HG03066 (cell line): Measurements from ENCODE around the gene OVOL1.

Experiments used
- ATAC-seq: cut with Tn5 transposase; IDR thresholded peaks from one replicate; pipeline ENCODE4 v1.9.1; 2021; ENCODE audit warnings: low read depth; ENCODE audit not compliant: unreplicated experiment

OVOL1 gene

DNA sequence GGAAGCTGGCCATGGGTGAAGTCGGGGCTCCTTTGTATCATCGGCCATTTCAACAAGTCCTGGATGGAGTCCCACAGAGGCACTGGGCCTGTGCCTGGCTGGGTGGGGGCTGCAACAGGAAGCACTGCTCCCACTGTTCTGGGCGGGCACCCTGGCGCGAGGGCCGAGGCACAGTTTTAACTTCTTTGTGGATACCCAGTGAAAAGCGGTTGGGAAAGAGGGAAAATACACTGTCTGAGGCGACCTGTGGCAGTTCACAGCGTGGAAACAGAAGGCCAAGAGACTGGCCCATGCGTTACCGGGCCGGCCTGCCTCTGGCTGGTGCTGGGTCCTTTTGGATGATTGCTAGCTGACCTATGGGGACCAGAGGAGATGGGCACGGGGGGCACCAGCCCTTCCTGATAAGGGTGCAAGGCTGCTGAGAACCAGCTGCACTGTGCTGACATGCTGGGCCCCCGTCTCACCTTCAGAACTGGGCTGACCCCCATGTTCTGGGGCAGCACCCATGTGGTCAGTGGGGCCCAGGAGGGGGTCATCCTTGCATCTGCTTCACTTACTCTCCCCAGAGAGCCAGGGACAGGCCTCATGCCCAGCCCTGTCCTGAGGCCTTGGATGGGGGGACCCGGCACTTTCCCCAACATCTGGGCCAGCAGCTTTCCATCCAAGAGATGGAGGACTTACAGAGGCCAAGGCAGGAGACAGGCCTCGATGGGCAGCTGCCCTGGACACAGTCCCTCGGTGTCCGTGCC is 4.2 kb downstream of the OVOL1 start:
- no peak for ATAC-seq

DNA sequence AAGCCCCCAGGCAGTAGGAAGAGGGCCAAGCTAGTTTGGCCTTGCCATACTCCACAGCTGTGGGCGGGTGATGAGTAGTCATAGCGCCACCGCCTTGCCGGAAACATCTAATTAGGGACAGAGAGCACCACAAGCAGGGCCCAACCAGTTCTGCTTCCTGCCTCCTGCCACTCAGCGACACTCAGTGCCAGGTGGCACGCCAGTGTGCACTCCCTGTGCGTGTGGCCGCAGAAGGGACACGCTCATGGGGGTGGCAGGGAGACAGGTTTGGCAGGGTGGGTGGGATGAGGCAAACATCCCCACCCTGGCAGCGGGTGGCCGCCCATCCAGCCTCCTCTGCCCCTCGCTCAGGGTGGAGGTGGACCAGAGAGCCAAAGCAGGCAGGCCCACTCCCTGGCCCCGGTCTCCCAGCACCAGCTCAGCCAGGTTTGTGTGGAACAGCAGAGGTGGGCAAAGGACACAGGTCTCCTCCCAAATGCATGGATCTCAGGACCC is 4.9 kb downstream of the OVOL1 start:
- no peak for ATAC-seq

DNA sequence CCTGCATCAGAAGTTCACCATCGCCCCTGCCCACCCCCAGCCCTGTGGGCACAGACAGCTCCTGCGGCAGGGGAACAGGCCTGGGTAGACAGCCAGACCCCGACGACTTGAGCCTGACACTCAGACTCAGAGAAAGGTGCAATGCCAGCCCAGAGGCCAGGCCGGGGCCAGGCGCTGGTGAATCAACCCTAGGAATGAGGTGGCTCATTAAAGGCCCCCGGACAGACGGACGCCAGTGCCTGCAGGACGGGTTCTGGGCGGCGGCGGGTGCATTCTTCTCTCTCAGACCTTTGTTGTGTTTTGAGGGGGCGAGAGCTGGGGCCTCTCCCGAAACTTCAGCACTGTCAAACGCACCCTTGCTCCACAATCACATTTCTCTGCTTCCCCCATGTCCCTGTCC is 5.6 kb downstream of the OVOL1 start:
- no peak for ATAC-seq

DNA sequence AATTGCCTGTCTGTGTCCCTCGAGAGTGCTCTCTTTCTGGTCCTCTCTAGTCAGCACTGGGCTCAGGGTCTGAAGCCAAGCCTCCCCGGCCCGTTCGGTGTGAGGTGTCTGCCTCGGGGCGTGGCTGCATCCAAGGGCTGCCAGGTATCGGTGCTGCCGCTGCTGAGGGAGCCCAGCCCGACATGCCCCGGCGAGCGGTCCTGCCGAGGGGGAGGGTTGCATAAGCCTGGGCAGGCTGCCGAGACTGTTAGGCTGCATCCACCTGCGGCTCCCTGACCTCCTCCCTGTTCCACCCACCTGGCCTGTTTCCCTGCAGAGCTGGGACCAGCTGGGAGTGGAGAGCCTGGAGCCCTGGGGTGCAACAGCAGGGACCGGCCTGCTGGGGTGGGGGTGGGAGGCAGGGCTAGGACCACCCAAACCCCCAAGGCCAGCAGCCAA is 6.3 kb downstream of the OVOL1 start:
- no peak for ATAC-seq

DNA sequence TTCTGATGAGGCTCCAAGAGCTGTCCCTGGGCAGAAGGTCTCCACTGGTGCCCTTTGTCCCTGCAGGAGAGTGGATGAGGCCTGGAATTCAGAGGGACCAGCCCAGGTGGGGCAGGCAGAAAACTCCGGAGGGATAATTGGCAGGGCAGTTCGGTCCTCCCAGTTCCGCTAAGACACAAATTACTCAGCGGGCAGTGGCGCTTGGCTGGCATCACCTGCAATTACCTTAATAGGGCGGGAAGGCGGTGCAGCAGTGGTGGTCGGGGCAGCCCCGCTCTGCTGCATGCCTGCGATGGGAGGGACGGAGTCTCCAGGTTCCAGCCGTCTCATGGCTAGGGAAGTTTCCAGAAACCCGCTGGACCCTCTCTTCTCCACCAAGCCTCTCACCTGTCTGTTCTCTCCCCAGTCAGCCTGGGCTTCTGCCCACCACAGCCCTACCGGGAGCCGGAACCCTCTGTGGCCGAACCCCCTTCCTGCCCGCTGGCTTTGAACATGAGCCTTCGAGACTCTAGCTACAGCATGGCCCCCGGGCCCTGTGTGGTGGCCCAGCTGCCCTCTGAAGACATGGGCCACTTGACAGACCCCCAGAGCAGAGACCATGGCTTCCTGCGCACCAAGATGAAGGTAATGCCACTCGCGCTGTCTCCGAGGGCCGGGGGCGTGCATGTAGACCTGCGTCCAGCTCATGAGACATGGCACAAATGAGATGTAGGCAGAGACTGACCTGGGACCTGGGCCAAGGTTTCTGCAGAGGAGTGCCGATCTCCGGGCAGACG is 7.0 kb downstream of the OVOL1 start:
- no peak for ATAC-seq

DNA sequence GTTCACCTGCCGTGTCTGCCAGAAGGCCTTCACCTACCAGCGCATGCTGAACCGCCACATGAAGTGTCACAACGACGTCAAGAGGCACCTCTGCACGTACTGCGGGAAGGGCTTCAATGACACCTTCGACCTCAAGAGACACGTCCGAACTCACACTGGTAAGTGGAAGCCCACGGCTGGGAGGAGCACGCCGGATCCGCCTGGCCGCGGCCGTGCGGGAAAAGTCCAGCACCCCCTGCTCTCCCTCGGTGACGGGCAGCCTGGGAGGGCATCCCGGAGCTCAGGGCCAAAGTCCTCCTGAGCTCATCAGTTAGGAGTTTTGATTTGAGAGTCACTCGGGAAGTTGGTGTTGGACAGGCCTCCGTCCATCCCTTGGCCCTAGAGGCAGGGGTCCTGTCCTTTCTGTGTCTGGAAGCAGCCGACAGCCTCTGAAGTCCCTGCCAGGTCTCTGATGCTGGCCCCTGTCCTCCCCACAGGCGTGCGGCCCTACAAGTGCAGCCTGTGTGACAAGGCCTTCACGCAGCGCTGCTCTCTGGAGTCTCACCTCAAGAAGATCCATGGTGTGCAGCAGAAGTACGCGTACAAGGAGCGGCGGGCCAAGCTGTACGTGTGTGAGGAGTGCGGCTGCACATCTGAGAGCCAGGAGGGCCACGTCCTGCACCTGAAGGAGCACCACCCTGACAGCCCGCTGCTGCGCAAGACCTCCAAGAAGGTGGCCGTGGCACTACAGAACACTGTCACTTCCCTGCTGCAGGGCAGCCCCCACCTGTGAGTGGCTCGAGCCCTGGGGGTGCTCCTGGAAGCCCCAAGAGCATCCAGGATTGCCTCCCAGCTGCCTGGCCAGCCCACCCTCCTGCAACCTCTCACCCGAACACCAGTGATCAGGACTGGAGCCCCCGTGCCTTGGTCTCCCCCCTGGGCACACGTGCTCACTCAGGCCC is 8.0 kb downstream of the OVOL1 start:
- ATAC-seq: no peak

DNA sequence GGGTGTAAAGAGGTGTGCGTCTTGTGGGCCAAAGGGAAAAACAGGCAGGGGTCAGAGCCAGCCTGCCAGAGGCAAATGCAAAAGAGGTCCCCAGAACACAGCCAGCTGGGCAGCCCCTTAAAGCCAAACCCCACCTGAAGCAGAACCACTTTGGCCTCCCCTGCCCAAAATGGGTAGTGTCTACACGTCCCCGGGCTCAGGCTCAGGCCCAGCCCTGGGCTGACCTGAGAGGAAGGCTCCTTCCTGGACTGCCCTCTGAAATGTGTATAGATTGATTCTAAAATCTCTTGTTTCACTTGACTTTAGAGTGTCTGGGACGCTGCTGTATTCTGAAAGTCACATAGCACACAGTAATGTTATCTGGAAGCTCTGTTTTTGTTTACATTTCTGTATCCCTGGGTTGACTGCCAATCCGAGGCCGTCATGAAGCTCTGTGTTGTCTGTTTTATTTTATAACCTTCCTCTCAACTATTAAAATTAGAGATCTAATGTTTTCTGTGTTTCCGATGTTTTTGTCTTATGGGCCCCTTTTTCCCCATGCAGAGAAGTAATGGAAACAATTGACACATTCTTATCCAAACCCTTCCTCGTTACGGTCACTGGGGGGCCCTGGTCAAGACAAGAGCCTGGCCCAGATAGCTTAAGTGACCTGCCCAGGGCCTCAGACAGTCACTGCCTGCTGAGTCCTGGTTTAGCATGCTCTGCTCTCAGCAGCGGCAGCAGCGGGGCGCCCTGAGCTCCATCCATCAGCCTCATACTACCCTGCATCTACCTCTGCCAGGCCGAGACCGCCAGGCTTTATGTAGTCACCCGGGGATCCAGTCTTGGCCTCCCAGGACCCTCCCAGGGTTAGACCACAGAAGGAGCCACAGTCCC is 10.1 kb downstream of the OVOL1 start:
- ATAC-seq: no peak

DNA sequence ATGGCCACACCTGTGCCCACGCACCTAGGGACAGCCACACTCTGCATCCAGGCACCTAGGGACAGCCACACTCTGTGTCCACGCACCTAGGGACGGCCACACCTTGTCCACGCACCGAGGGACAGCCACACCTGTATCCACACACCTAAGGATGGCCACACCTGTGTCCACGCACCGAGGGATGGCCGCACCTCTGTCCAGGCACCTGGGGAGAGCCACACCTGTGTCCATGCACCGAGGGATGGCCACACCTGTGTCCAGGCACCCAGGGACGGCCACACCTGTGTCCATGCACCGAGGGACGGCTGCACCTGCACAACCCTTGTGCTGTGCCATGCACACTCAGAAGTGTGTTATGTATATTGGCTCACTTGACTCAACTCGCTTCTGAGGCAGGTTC is 10.8 kb downstream of the OVOL1 start:
- ATAC-seq: no peak

DNA sequence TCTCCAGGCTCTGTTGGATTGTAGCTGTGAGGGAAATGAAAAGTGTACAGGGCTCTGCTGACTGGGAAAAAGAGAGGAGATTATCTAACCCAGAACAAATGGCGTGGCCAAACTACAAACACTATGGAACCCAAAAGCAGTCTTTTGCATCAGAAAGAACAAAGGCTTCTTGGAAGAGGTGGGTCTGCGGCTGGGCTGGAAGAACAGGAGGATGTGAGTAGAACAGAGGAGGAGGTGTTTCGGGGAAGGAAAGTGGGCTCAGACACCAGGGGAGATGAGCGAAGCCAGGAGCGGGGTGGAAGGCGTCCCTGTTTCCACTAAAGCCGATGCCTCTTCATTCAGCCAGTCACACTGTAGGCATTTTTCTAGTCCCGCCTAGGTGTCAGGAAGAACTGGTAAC is 12.0 kb downstream of the OVOL1 start:
- no peak for ATAC-seq

DNA sequence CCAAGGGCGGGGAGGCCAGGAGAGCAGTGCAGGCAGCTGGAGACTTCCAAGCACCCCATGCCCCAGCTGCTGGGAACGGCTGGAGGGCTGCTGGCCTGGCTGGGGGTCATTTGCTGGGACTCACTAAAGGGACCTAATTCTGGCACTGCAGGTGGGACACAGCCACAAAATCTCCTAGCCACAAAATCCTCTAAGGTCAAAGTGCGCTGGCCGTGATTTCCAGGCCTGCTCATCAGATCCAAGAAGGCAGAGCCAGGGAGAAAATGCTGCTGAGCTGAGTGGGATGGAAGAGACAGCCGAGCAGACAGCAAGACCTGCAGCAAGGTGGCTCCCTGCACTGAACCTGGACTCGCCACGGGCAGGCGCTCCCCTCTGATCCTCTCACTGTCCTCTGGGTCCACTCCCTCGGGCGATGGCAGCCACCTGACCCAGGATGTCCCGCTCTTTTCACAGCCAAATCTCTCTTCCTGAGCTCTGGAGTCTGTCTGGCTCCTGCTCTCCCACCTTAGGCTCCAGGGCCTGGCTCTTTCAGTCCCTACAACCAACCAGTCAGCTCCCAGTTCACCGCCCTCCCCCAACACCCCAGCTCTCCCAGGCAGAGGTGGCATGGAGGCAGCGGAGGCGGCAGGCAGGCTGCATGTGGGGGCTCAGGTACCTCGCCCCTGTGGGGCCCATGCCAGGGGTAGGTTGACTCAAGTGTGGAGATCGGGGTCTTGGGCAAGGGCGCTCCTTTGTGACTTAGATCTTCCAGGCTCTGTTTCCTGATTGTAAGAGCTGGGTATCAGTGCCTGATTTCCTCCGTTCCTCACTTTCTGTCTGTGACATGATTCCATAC is 14.5 kb downstream of the OVOL1 start:
- no peak for ATAC-seq

DNA sequence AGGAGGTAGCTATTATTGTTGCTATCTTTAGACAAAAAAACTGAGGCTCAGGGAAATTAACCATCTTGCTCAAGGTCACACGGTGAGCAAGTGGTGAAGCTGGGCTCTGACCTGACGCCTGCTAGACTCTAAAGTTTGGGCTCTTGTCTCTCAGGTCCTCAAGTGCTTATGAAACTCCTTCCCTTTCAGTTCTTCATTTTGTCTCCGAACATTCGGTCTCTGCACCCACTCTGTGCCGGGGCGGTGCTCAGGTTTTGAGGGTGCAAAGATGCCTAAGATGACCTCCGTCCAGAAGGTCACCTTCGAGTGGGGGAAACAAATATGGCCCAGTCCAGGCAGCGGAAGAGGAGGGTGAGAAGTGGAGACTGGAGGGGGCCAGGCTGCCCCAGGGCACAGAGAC is 16.0 kb downstream of the OVOL1 start:
- ATAC-seq: peak; percentile 91

DNA sequence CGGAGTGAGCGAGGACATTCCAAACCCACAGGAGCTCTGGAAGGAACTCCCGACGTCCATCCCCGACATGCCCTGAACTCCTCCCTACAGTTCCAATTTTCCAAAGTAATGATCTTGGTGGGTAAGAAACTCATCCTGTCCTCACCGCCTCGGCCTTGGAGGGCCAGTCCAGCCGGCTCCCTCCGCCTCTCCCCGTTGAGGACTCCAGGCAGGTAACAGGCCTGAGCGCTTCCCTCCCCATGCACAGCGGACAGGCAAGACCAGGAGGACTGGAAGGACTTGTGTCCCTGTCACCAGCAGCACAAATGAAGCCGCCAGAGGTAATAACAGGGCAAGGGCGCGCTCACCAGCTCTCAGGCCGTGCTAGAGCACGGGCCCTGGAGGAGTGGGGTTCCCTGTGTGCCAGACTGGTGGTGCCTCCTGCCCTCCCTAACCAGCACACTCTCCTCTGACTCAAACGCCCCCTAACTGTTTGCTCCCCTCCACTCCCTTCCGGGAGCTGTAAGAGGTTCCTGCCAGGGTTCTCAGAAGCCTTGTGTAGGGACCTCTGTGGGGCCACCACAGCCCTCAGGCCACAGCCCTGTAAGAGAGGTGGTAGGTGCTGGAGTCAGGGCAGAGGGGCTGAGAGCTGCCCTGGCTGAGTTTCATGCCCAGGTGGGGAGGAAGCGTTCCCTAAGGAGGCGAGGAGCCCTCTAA is 17.1 kb downstream of the OVOL1 start:
- ATAC-seq: no peak

DNA sequence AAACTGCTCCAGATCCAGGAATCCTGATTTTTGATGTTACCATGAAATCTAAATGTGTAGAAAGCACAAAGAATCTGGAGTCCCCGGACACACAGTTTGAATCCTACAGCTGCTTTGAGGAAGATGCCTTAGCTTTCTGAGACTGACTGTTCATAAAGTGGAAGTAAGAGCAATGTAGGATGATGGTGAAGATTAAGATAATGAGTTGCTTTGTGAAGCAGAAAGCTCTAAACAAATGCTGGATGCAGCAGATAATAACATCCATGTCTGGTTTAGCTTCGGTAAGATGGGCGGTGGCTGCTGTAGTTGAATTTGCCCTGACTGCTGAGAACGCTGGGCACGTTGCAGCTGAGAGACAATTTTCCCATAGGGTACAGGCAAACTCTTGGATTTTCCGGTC is 20.1 kb downstream of the OVOL1 start:
- ATAC-seq: no peak

DNA sequence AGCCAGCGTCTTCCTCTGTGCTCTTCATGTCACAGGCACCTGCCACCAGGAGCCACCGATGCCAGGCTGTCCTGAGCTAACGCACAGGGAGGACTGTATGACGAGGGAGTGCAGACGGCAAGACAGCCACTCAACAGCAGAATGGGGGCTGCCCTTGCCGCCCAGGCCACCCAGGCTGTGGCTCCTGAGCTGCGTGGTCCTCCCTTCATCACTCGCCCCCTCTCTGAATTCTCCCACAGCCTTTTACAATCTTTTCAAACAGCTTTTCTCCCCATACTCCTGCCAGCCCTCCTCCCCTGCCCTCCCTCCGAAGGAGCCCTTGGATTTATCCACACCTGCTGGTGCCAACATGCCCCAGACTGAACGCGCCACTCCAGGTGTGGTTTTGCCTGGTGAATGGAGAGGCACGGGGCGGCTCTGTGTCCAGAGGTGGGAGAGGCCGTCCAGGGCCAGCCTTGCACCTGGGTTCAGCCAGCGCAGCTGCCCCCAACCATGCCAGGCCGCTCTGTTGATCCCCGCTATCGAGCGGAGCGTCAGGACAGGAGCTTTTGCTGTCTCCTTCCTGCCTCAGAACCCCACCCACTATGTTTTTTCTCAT is 22.0 kb downstream of the OVOL1 start:
- ATAC-seq: no peak

DNA sequence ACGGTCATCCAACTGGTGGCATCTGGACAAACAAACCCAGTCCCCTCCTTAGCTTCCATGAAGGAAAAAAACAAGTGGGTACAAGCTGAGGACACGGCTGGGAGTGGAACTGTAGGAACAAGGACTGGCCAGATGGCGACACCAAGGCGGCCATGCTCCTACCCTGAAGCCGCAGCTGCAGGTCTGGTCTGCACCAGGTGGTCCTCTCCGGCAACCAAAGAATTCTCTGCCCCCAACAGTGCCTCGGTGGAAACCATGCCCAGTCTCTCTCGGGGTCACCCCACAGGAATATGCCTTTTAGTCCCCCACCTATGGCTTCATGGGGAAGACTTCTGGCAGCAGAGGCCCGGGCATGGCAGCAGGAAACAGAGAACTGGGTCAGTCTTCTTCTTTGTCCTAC is 22.6 kb downstream of the OVOL1 start:
- ATAC-seq: no peak

DNA sequence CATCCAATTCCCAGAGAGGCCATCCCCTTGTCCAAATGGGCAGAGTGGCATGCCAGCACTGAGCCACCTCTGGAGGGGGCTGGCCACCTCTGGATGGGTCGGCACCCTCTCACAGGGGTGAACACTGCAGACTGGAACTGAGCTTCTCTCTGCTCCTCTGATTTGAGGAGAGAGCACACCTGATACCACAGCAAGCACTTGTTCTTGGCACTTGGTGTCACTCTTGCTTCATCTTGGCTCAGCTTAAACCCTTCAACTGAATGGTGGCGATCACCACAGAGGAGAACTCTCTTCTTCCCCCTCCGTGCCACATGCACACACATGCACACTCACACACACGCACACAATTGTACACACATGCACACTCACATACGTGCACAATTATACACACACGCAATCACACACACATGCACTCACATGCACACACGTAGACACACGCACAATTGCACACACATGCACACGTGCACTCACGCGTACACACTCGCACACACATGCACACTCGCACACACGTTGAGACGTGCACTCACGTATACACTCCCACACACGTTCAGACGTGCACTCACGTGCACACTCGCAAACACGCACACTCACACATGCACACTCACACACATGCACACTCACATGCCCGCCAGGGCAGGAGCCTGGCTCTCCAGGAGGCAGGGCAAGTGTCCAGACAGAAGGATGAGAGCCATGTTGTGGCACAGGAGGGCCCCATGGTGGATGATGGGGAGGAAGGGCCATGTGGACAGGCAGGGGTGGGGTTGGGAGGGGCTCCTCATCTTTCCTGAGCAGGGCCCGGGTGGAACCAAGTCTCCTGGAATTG is 23.4 kb downstream of the OVOL1 start:
- no peak for ATAC-seq

DNA sequence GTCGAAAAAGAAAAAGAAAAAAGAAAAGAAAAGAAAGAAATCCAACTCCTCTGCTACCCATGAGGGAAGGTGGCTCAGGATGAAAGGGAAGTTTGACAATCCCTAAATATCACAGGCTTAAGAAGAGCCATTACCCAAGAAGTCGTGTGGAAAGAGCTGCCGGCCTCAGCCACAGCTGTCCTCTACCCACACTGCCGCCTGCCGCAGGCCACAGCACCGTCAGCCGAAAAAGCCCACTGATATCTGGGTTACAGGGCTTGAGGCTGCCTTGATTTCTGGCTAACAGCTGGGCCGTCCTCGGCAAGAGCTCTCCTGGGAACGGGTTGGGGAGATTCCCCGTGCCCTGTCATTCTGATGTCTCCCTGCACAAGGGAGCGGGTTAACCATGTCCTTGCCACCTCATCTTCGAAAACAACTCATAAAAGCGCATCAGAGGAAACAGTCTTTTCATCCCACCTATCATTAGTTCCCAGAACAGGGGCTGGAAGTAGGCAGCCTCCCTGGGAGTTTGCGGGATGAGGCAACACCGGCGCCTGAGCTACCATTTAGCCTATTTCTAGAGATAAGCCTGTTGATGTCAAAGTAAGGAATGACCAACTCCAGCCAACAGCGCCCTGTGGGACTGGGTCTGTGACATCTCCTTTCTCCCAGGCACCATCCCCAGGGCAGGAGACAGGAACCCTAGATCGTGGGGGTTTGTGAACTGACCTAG is 25.1 kb downstream of the OVOL1 start:
- ATAC-seq: no peak
